Upper lobe of left lung (tissue), 4 donors: ENCODE data around the gene NTN1.

ENCODE experiments used
- CTCF ChIP-seq, 6 experiments: fragments of 450-650 bp in 4 of 6; fragments of 200-600 bp in 2 of 6; sonication (generic) in 2 of 6; IDR thresholded peaks; one replicate each; pipeline ENCODE4 v1.5.1; 2016 to 2019; ENCODE audit warnings: antibody characterized with exemption in 6 of 6
- EP300 ChIP-seq, 4 donors: sonication (generic); formaldehyde crosslinking; IDR thresholded peaks; one replicate each; pipeline ENCODE4 v1.5.1; 2017; ENCODE audit warnings: antibody characterized with exemption in 4 of 4, control low read depth in 2 of 4
- POLR2A ChIP-seq, 4 donors: fragments of 450-650 bp; IDR thresholded peaks; one replicate each; pipeline ENCODE4 v1.5.1; 2016 to 2017; ENCODE audit warnings: antibody characterized with exemption in 4 of 4, mild to moderate bottlenecking in 2 of 4
- POLR2AphosphoS5 ChIP-seq, 2 donors: sonication (generic); formaldehyde crosslinking; IDR thresholded peaks; one replicate each; pipeline ENCODE4 v1.5.1; 2017; ENCODE audit warnings: antibody characterized with exemption in 2 of 2

GRCh38 chr17:9273428-9274391 is 252.4 kb downstream of the NTN1 start:
- TF ChIP-seq CTCF (IDR thresholded peaks at IDR 0.05): no peak
- TF ChIP-seq EP300 (IDR thresholded peaks at IDR 0.05): no peak
- TF ChIP-seq POLR2A (IDR thresholded peaks at IDR 0.05): no peak
- TF ChIP-seq POLR2AphosphoS5 (IDR thresholded peaks at IDR 0.05): no peak
